DMS114 treated with DMSO at 0.1 percent for 48 hours (cell line): ENCODE measurements around the gene INIP.
A peak's percentile ranks its signal among the peaks of the same experiment; 100 is the strongest.
"Not testable (repeated sequence)": the region's sequence is repeated elsewhere in the genome, so short reads cannot be mapped to it uniquely, and the experiment has no call there.

Experiments
- DNase-seq: peaks from one replicate; lab custom pipeline; 2025; ENCODE audit not compliant: unreplicated experiment; lab: John Stamatoyannopoulos, UW

INIP gene

DNA sequence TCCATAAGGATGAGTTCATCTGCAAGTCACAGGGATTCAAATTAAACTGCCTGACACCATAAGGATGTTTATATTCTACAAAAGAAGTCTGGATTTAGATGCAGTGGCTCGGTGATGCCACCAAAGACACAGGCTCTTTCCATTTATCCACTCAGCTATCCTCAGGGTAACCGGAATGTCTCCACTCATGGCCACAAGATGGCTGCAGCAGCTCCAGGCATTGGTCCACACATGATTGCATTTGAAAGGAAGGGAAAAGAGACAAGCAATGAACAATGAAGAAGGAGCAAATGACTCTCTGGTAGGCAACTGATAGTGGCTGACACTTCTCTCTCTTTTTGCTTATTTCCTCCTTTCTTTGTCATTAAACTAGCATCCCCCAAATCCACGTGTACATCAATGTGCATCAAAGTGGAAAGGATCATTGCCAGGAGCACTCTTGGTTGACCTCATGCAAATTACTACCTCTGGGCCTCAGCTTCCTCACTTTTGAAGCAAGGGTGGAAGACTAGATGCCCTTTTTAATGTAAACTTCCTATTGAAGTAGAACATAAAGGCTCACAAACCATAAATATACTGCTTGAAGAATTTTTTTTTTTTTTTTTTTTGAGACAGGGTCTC lies 25.4 kb upstream of the INIP start:
- no peak for DNase-seq

DNA sequence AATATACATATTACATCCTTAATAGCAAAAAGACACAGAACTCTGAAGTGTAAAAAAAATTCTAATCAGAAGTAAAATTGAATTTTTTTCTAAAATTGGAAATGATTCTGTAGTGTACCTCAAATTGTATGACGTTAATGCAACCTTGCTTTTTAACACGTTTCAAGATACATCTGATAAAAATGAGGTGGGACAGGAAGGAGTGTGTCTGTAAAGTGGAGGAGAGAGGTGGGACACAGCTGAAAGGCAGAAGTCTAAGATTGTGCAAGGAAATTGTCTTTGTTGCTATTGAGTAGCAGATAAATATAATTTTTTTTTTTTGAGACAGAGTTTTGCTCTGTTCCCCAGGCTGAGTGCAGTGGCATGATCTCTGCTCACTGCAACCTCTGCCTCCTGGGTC lies 17.0 kb upstream of the INIP start:
- no peak for DNase-seq

DNA sequence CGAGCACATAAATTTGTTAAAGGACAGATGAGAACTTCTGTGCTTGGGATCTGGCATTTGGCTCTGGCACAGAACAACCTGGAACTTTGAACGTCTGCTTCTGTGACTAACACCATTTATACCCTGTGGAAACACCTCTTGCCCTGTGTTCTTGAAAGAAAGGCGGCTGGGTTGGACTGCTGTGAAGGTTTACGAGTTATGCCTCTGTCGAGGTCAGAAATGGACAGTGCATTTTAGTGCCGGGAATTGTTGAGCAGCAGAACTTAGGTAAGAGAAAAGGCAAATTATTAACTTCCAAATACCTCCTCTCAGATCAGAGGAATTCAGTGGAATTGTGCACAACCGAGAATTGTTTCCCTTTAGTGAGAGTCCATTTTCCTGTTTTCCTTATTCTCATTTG lies 14.1 kb upstream of the INIP start:
- no peak for DNase-seq

DNA sequence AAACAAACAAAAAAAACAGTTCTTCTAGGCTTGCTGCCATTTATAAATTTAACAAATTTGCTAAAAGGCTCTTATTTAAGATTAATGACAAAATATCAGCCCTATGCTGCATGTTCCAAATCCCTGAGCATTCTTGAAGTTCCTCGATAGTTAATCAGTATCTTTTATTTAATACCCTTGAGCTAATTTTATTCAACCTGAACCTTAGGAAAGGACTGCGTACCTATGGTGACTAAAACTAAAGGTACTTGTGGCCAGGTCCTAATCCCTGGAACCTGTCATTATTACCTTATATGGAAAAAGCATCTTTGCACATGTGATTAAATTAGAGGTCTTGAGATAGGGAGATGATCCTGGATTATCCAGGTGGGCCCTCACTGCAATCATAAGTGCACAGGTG lies 10.5 kb upstream of the INIP start:
- DNase-seq, result no peak

DNA sequence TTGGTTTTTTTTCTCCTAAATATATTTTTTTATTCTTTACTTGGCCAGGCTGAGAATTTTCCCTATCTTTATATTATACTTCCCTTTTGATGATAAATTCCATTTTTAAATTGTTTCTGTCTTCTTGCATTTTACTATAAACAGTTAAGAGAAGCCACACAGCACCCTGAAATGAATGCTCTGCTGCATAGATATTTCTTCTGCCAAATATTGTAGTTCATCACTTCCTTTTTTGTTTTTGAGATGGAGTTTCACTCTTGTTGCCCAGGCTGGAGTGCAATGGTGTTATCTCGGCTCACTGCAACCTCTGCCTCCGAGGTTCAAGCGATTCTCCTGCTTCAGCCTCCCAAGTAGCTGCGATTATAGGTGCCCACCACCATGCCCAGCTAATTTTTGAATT lies 8.5 kb upstream of the INIP start:
- DNase-seq, result no peak

DNA sequence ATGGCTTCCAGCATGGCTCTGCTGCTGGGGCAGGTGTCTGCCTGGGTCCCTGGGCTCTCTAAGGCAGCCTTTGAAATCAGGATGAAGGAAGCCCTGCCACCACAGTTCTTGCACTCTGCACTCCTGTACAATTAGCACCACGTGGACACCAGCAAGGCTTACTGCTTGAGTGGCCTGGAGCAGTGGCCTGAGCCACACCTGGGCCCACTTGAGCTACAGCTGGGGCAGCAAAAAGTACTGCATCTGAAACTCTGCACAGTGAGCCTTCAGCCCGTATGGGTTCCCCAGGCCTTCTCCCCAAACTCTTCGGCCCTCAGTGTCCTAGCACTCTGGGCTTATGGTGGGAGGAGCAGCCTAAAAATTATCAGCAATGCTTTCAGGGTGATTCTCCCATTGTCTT lies 8.0 kb upstream of the INIP start:
- DNase-seq, result no peak

DNA sequence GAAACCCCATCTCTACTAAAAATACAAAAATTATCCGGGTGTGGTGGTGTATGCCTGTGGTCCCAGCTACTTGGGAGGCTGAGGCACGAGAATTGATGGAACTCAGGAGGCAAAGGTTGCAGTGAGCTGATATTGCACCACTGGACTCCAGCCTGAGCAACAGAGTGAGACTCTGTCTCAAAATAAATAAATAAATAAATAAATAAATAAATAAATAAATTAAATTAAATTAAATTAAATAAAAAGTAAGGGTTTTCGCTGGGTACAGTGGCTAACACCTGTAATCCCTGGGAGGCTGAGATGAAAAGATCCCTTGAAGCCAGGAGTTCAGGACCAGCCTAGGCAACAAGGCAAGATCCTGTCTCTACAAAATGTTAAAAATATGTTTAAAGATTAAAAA lies 4.8 kb upstream of the INIP start:
- DNase-seq, result not testable (repeated sequence)

DNA sequence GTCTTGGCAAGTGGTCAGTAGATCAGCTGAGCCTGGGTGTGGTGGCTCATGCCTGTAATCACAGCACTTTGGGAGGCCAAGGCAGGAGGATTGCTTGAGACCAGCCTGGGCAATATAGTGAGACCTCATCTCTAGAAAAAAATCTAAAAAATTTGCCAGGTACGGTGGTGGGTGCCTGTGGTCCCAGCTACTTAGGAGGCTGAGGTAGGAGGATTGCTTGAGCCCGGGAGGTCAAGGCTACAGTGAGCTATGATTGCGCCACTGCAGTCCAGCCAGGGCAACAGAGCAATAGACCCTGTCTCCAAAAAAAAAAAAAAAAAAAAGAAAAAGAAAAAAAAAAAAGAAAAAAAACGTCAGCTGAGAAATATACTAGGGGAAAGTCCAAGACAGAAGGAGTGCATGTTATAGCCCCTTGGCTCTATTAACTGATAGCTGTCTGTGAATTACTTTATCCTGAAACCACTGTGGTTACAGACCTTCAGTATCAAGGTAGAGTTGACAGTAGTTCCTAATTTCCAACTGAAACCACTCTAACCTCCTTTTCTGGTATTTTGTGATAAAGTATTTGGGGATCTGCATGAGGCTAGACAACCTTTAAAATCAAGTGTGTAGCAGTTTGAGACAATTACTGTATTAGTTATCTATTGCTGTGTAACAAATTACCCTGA lies 2.3 kb upstream of the INIP start:
- DNase-seq, result no peak

DNA sequence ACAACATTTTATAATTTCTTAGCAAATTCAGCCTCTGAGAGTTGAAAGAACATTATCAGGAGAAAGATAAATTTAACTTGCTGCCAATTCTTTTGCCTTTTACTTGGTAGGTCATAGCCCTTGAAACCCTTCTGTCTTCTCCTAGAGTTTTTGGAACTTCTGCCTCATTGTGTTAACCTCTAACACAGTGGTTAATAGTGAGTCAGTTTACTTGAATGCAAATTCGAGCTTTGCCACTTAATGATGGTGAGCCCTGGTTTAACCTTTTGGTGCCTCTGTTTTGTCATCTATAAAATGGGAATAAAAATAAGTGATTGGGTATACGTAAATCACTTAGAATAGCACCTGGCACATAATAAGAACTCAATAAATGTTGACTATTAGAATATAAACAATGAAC lies 1.8 kb upstream of the INIP start:
- DNase-seq, result no peak

DNA sequence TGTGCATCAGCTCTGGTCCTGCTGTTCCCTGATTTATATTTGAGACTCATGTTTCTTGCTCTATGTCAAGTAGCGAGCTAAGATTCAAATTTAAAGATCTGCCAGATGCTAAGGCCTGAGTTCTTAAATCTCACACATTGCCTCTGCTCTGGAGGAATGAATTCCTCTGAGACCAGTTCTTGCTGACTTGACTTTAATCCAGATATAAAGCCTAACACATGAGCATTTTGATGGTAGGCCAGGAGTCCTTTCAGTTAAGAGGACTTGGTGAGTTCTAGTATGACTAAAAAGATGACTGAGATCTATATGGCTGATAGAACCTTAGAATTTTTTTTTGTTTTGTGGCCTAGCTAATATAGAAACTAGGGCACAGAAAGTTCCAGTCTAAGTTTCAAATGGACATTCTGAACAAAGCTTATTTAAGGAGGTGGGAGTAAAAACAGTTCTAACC lies 1.3 kb upstream of the INIP start:
- no peak for DNase-seq

DNA sequence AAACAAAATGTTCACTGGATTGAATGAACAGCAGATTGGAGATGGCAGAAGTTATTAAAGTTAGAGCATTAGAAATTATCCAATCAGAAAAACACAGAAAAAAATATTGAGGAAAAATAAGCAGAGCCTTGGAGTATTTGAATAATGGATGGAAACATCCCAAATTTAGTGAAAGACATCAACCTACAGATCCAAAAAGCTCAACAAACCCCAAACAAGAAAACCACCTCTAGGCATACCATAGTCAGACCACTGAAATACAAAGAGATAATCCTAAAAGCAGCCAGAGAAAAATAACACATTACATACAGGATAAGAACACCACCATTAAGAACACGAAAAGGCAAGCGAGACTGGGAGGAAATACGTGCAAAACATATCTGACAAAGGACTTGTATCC lies 5.2 kb downstream of the INIP start:
- no peak for DNase-seq

DNA sequence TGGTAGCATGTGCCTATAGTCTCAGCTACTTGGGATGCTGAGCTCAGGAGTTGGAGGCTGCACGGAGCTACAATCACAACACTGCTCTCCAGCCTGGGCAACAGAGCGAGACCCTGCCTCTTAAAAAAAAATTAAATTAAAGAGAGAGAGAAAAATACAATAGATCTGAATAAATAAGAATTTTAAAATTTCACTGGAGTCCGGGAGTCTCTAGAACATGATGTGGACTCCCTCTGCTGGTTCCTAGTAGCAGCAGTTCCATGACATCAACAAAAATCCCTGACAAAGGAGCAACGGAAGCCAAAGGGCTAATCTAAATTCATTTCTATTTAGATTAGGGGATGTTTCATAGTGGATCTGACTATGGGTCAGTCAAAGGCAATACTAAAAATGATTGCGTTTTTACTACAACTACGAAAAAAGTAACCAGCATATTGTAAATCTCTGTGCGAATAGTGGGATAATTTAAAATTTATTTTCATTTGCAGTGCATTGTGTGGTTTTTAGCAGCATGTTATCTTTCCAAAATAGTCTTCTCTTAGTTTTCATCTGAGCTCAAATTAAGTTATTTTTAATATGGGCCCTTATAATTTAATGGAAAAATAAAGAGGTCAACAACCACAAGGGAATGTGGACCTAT lies 6.7 kb downstream of the INIP start:
- peak; percentile 33 for DNase-seq

DNA sequence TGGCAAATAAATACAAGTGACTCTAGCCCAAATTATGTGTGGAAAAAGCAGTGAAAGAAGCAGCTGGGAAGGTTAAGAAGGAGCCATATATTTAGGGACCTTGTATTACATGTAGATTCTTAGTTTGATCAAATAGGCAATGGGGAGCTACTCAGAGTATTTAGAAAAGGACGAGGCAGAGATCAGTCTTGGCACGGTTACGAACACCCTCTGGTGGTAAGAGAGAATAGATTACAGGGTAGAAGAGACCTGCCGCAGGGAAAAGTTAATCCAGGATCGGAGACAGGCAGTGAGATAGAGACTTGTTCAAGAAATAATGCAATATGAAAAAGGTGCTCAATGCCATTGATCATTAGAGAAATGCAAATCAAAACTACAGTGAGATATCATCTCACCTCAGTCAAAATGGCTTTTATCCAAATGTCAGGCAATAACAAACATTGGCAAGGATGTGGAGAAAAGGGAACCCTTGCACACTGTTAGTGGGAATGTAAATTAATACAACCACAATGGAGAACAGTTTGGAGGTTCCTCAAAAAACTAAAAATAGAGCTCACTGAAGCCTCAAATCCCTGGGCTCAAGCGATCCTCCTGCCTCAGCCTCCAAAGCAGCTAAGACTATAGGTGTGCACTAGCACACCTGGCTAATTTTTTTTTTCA lies 12.0 kb downstream of the INIP start:
- peak; percentile 38 for DNase-seq

DNA sequence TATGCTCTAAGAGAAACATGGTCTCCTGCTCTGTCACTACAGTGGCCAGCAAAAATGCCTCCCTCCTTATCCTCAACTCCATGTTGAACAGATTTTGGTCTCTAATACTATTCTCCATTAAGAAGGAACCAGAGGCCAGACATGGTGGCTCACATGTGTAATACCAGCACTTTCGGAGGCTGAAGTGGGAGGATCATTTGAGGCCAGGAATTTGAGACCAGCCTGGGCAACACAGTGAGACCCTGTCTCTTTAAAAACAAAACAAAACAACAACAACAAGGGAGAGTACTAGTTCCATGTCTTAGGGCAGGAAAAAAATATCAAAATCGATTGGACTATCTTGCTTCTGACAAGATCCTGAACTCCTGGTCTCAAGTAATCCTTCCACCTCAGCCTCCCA lies 14.6 kb downstream of the INIP start:
- no peak for DNase-seq

DNA sequence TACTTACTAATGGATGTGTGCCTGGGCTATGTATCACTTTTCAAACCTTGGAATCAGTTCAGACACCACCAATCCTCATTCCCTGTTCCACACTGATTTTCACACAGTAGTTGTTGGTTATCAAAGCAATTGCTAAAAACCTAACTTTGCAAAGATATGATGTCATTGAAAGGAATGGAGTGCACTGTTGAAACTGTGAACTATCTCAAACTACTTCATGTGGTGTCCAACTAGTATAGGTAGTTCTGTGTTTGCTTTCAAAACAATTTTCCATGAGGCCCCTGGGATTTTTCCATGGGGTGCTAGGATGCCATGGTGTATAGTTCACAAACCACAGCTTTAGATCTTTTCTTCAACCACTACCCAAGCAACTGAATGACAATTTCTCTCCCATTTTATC lies 17.8 kb downstream of the INIP start:
- DNase-seq, result no peak

DNA sequence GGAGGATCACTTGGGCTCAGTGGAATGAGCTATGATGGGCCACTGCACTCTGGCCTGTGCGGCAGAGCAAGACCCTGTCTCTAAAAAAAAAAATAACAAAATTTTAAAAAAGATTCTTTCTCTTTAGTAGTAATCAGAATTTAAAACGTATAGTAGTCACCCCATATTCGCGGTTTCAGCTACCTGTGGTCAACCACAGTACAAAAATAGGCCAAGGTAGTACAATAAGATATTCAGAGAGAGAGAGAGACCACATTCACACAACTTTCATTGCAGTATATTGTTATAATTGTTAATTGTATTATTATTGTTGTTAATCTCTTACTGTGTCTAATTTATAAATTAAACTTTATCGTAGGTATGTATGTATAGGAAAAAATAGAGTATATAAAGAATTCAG lies 18.7 kb downstream of the INIP start:
- DNase-seq, result no peak

DNA sequence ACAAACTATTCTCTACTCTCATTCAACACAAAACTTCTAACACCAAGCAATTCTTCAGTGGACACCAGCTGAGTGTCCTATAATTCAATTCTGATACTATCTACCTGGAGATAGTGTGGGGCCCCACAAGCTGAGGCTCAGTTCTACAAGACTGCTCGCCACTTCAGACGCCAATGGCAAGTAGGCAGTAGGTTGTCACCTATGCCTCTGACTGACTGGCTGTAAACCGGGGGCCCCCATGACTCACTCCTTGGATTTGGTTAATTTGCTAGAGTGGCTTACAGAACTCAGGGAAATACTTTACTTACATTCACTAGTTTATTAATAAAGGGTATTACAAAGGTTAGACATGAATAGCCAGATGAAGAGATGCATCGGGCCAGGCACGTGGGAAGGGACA lies 21.5 kb downstream of the INIP start:
- DNase-seq, result no peak

DNA sequence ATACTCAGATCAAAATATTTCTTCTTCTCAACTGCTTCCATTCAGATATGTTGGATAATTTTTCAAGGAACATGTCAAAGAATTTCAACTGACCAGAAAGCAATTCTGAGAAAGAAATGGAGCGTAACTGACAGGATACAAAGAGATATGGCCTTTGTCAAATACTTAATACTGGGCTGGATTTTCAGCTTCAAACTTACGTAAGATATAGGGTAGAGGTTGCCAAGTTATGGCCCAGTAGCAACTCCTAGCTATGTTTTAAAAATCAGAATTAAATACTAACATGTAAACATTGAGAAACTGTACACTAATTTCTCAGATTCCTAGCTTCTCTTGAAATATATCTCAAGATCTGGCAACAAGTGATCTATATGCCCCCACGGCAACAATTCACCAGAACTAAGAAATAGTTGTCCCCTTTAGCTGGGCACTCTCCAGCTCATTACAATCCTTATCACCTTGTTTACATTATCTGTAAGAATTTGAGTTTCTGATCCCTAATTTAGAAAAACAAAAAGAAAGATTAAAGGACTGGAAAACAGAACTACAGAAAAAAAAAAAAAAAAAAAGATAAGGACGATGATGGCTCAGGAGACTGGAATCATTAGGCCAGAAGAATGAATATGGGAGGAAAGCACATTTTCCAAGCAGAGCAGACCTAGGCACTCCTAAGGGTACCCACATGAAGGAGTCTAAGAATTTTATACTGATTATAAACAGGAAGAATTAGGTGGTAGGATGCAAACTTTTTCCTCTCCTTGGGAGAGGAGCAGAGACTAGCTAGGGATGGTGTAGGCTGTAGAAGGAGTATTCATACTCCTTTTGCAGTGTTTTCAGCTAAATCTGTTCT lies 23.0 kb downstream of the INIP start:
- DNase-seq, result no peak

DNA sequence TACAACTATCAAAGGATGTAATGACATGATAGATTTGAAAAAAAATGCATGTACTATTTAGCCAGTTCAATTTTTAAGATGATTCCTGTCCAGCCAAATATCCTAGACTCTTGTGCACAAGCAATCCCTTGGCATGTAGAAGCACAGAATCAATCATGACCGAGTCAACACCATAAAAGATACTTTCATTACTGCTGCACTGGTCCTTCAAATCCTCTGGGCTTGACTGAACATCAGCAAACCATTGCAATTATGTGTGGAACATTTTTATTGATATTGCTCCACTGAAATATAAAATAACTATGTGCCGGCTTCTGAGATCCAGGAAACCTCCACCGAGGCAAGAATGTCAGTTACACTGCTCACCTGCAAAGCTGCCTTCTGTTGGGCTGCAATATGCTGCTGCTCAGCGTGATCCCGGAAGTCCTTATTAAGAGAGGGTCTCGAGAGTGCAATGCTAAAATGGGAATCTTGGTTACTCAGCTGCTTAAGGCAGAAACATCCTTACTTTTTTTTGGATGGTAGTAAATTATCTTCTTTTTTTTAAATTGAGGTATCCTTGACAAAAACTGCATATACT lies 28.7 kb downstream of the INIP start:
- DNase-seq, result no peak

DNA sequence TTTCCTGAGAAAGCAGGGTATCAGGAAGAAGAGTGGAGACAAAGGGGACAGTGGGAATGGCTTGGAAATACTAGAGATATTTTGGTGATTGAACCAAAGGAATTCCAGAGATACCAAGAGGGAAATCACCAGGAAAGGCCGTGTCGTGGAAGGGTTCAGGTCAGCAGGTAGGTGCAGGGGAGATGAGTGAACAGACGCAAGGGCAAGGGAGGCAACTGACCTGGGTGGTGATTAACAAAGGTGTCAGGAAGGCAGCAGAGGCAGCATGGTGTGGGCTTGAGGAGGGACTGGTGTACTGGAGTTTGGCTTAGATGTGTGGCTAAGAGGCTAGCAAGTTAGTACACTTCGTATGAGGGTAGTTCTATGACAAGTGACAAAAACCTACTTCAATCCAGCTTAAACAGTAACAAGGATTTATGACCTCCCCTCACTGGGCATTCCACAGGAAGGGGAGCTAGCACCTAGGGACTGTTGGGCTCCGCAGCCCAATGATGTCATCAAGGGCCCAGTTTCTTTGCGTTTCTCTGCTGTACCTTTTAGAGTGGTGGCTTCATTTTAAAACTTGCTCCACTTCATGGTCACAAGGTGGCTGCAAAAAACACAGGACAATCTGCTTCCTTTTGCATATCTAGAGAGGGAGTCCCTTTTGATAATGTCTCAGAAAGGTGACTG lies 37.0 kb downstream of the INIP start:
- no peak for DNase-seq
